Esophagus squamous epithelium (tissue), 4 donors: ENCODE data around the gene CACTIN.

ENCODE experiments used
- POLR2A ChIP-seq, 4 donors: fragments of 450-650 bp; IDR thresholded peaks; one replicate each; pipeline ENCODE4 v1.6.1; 2017; ENCODE audit warnings: antibody characterized with exemption in 4 of 4, mild to moderate bottlenecking in 4 of 4, moderate library complexity in 3 of 4
- TF ChIP-seq, protein P1 (sequence below), 6 experiments: fragments of 450-650 bp in 4 of 6; fragments of 200-600 bp in 2 of 6; sonication (generic) in 2 of 6; IDR thresholded peaks; one replicate each; pipeline ENCODE4 v1.5.1; 2016 to 2019; ENCODE audit warnings: antibody characterized with exemption in 6 of 6, mild to moderate bottlenecking in 4 of 6, moderate library complexity in 4 of 6

- TF ChIP-seq, protein P1, sequence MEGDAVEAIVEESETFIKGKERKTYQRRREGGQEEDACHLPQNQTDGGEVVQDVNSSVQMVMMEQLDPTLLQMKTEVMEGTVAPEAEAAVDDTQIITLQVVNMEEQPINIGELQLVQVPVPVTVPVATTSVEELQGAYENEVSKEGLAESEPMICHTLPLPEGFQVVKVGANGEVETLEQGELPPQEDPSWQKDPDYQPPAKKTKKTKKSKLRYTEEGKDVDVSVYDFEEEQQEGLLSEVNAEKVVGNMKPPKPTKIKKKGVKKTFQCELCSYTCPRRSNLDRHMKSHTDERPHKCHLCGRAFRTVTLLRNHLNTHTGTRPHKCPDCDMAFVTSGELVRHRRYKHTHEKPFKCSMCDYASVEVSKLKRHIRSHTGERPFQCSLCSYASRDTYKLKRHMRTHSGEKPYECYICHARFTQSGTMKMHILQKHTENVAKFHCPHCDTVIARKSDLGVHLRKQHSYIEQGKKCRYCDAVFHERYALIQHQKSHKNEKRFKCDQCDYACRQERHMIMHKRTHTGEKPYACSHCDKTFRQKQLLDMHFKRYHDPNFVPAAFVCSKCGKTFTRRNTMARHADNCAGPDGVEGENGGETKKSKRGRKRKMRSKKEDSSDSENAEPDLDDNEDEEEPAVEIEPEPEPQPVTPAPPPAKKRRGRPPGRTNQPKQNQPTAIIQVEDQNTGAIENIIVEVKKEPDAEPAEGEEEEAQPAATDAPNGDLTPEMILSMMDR (IDR thresholded peaks at IDR 0.05), result no peak
- TF ChIP-seq POLR2A (IDR thresholded peaks at IDR 0.05), result no peak
Observed at GRCh38 chr19:3606174-3606689, 20.4 kb downstream of the CACTIN start.
